ENCODE measurements around the gene ZC3H12D.

DNA sequence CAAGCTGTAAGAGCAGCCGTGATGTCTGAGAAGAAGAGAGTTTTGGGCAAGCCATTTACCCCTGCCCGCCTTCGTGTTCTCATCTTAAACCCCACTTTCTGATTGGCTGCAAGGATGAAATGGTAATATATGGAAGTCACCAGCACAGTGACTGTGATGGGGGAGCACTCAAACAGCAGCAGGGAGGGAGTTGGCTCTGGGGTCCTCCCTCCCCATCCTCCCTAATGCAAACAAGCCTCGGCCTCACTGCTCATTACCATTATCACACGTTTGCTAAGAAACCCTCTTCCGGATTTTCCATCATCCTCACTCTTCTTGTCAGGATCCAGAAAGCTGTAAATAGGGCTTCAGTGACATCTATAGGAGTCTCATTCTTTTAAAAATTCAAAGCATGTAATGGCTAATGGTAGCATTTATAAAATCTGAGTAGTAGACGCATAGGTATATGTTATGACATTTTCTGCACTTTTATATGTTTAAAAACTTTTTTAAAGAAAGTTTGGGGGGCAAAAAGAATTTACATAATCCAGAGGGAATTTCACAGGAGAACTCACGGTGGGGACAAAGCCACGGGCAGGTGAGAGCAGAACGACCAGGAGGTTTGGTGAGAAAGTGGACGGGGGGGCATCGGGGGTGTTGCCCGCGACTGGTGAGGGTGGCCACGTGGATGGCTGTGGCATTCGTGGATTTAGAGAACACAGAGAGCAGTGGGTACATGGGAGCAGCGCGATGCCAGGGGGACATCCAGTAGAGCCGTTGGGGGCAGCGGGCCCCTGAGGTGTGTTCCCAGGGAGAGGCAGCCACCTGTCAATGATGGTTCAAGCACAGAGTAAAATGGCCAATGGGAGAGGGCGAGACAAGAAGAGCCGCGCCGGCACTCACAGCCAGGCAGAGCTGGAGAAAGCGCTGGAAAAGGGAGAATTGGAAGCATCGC lies 55.1 kb downstream of the ZC3H12D start:
- TF ChIP-seq, protein P1, sequence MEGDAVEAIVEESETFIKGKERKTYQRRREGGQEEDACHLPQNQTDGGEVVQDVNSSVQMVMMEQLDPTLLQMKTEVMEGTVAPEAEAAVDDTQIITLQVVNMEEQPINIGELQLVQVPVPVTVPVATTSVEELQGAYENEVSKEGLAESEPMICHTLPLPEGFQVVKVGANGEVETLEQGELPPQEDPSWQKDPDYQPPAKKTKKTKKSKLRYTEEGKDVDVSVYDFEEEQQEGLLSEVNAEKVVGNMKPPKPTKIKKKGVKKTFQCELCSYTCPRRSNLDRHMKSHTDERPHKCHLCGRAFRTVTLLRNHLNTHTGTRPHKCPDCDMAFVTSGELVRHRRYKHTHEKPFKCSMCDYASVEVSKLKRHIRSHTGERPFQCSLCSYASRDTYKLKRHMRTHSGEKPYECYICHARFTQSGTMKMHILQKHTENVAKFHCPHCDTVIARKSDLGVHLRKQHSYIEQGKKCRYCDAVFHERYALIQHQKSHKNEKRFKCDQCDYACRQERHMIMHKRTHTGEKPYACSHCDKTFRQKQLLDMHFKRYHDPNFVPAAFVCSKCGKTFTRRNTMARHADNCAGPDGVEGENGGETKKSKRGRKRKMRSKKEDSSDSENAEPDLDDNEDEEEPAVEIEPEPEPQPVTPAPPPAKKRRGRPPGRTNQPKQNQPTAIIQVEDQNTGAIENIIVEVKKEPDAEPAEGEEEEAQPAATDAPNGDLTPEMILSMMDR (IDR thresholded peaks at IDR 0.05): no peak
- TF ChIP-seq POLR2A (IDR thresholded peaks at IDR 0.05): no peak

All from lower leg skin (tissue), 3 donors.